SJCRH30 (cell line): Measurements from ENCODE around the gene DYSF. TPM values are rescaled to one million over a fixed set of nuclear protein-coding genes. Genes with fewer than 3 reads are reported as not detected.

Experiments
- DNase-seq, 2 experiments: peaks; one replicate each; pipeline ENCODE4 v3.0.0-alpha.2; 2015 to 2020
- H3K27ac ChIP-seq: fragments of 250-450 bp; sonication (Bioruptor Pico); 2 replicates; pipeline ENCODE4 v1.5.1; 2020; ENCODE audit warnings: mild to moderate bottlenecking, moderate library complexity
- H3K27me3 ChIP-seq: fragments of 250-450 bp; sonication (Bioruptor Pico); 2 replicates; pipeline ENCODE4 v1.5.1; 2020; ENCODE audit warnings: mild to moderate bottlenecking, moderate library complexity
- H3K36me3 ChIP-seq: fragments of 250-450 bp; sonication (Bioruptor Pico); 2 replicates; pipeline ENCODE4 v1.5.1; 2020; ENCODE audit warnings: mild to moderate bottlenecking, moderate library complexity
- H3K4me1 ChIP-seq: fragments of 250-450 bp; sonication (Bioruptor Pico); 2 replicates; pipeline ENCODE4 v1.5.1; 2020; ENCODE audit warnings: mild to moderate bottlenecking, moderate library complexity
- H3K4me3 ChIP-seq: fragments of 250-450 bp; sonication (Bioruptor Pico); 2 replicates; pipeline ENCODE4 v1.5.1; 2020; ENCODE audit warnings: mild to moderate bottlenecking, moderate library complexity
- H3K9me3 ChIP-seq: fragments of 250-450 bp; sonication (Bioruptor Pico); replicated peaks from 2 replicates; pipeline ENCODE4 v1.5.1; 2020; ENCODE audit warnings: mild to moderate bottlenecking, moderate library complexity
- total RNA-seq: library from RNA; depleted of rRNA; stranded (reverse); fragments of >200 nt; shearing (Covaris generic); gene quantifications from 2 replicates; pipeline ENCODE4 v1.2.3, GENCODE V29; 2014

DYSF gene
- total RNA-seq, 1 experiment from 2014 or later, result 15.2 TPM

GRCh38 chr2:71669058-71669456 is 215.7 kb downstream of the DYSF start:
- H3K27me3 ChIP-seq, result no peaks in the 10 kb centered on the region
- no peaks in the 10 kb centered on the region for H3K4me1 ChIP-seq
- DNase-seq, result no peak
- H3K36me3 ChIP-seq, result peaks cover 8% of the 10 kb centered on the region
- no peak overlapping the region for H3K27ac ChIP-seq
- no peaks in the 10 kb centered on the region for H3K9me3 ChIP-seq
- no peak overlapping the region for H3K4me3 ChIP-seq

GRCh38 chr2:71669628-71670429 is 216.5 kb downstream of the DYSF start:
- Histone ChIP-seq H3K36me3 (peaks cover 3% of the 10 kb centered on the region), H3K4me3 (no peak overlapping the region), H3K27ac (no peak overlapping the region), H3K4me1 (no peaks in the 10 kb centered on the region), H3K27me3 (no peaks in the 10 kb centered on the region), H3K9me3 (no peaks in the 10 kb centered on the region)
- peak in 1 of 2 experiments; percentile 1 for DNase-seq

GRCh38 chr2:71670430-71670795 is 217.1 kb downstream of the DYSF start:
- no peak overlapping the region for H3K27ac ChIP-seq

DNA sequence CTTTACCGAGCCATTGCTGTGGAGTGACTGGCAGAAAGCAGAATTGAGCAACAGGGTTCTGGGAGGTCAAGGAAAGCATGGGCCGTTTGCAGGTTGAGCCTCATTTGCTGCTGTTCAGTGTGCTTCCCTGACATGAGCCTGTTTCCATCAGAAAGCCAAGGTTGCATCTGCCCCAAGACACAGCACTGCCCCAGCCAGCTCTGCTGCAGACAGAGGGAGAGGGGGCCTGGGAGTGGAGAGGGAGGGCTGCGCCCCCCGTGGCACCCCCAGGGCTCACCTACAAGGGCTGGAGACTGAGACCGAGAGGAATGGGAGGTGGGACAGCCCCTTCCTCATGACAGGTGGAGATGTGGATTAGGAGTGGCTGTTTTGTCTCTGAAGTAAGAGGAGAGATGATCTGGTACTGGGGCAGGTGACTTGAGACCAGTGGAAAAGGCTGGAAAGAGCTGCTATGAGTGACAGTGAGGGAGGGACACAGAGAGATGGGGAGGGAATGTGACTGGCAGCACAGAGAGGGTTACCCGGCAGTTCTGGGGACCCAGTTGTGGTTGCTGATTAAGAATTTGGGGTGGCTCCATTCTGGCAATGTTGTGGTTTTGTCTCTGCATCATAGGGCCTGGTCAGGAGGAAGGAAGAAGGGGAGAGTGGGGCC is 218.0 kb downstream of the DYSF start:
- Histone ChIP-seq H3K36me3 (no peaks in the 10 kb centered on the region), H3K27ac (no peak overlapping the region), H3K27me3 (no peaks in the 10 kb centered on the region), H3K9me3 (no peaks in the 10 kb centered on the region), H3K4me1 (no peaks in the 10 kb centered on the region), H3K4me3 (no peak overlapping the region)
- DNase-seq, result peak in 1 of 2 experiments; percentile 1

More at GRCh38 chr2:71670430-71670795, 217.1 kb downstream of the DYSF start:
- Histone ChIP-seq H3K36me3 (peaks cover under 1% of the 10 kb centered on the region), H3K27me3 (no peaks in the 10 kb centered on the region), H3K4me1 (no peaks in the 10 kb centered on the region), H3K4me3 (no peak overlapping the region), H3K9me3 (no peaks in the 10 kb centered on the region)
- no peak for DNase-seq

DNA sequence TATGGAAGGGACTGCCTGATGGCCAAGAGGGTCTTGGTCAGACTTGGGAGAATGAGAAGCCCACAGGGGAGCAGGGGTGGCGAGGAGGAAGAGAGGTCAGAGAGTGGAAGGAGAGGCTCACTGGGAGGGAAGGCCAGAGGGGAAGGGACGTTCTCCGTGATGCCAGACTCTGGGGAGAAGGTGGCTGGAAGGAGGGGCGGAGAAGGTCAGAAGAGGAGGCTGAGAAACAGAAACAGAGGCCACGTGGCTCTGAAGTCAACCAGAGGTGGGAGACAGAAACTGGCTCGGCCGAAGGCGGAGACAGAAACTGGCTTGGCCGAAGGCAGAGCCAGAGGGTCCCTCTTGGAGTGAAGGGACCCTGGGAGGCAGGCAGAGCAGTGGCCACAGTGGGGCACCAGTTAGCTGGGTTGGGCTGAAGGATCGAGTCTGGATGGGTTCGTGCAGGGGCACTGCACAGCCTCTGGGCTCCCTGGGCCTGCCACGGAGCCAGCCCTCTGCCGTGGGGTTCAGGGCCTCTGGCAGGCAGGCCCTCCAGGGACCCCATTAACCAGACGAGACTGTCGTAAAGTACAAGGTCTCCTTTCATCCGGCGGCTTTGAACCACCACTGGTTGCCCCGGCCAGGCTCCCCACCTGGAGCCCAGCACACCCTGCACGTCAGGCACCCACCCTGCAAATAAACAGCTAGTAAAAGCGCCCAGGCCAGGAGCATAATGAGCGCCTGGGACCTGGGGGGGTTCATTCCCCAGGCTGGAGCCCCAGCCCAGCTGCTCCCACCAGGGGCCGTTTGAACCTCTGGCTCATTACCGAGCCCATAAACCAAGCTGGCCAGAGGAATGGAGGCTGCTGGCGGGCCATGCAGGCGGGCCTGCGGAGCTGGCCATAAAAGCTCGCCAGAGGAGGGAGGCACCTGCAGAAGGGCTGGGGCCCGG is 218.8 kb downstream of the DYSF start:
- Histone ChIP-seq H3K36me3 (no peaks in the 10 kb centered on the region), H3K4me3 (no peak overlapping the region), H3K9me3 (no peaks in the 10 kb centered on the region), H3K27ac (no peak overlapping the region), H3K27me3 (no peaks in the 10 kb centered on the region), H3K4me1 (no peaks in the 10 kb centered on the region)
- peak; percentile 4 to 34 for DNase-seq

DNA sequence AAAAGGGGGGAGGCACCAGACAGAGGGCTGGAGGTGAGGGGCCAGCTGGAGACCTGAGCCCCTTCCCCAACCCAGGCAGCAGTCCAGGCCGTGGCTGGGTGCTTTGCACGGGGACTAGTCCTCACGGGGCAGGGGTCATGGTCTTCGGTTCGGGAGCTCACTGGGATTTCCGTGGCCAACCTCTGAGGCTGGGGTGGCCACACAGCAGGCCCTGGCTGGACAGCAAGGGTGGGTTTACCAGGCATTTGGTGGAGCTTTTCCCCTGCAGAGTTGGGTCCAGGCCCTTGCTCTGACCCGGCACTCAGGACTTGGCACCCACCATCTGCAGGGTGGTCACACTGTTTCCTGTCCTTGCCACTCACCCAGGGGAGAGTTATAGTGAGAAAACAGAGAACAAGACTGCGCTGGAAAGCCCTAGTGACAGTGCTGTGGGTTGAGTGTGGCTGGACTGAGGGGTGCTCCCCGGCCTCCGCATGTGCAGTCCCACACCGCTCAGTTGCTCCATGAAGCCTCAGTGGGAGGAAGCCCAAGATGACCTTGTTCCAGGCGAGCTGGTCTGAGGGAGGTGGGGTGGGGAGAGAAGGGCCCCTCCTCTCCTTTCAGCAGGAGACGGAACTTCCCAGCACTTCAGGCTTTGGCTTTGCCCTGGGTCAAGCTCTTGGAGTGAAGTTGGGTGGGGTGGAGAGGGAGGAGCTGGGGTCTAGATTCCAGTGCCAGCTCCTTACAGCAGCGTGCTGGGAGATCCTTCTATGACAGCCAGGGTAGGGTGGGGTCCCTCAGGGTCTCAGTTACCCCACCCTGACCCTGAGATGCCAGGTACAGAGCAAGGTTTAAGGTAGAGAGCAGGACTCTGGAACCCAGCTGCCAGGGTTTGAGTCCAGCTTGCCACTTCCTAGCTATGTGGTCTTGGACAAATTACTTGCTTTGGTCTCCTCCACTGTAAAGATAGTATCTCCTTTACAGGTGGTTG is 219.8 kb downstream of the DYSF start:
- no peak overlapping the region for H3K4me3 ChIP-seq
- DNase-seq, result peak in 1 of 2 experiments; percentile 1

DNA sequence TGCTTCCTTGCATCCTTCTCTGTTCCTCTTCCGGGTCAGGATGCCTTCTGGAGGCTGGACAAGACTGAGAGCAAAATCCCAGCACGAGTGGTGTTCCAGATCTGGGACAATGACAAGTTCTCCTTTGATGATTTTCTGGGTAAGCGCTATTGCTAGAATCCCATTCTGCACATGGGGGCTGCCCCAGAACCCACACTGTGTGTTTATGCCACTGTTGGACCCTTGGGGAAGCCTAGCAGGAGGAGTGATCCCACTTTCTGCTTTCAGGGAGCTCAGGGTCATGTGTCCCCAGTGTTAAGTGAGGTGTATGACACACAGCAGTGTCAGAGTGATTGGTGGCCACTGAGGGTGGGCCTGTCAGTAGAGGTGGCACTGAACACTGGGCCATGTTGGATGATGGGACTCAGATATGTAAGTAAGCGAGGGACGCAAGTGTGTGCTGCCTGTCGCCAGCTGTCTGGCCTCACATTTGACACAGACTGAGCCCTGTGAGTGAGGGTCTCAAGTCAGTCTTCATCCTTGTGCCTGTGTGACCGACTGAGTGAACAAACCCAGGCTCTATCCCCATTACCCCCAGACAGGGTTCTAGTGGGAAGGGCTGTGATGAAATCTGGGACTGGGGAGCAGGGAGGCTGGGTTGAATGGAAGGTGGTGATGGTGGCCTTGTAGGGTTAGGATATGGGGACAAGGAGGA is 220.9 kb downstream of the DYSF start:
- Histone ChIP-seq H3K27ac (no peak overlapping the region), H3K27me3 (no peaks in the 10 kb centered on the region), H3K36me3 (no peaks in the 10 kb centered on the region), H3K4me3 (no peak overlapping the region), H3K9me3 (no peaks in the 10 kb centered on the region), H3K4me1 (no peaks in the 10 kb centered on the region; the same call in 1 of the 2 replicates)
- DNase-seq, result no peak

More for the DNA sequence above, 219.8 kb downstream of the DYSF start:
- no peaks in the 10 kb centered on the region for H3K9me3 ChIP-seq
- H3K36me3 ChIP-seq, result no peaks in the 10 kb centered on the region
- no peak overlapping the region for H3K27ac ChIP-seq
- no peaks in the 10 kb centered on the region for H3K27me3 ChIP-seq
- no peaks in the 10 kb centered on the region for H3K4me1 ChIP-seq

- H3K4me3 ChIP-seq, result no peak overlapping the region
- no peak overlapping the region for H3K27ac ChIP-seq
- DNase-seq, result peak in 1 of 2 experiments; percentile 3
- H3K36me3 ChIP-seq, result no peaks in the 10 kb centered on the region
- H3K9me3 ChIP-seq, result no peaks in the 10 kb centered on the region
- no peaks in the 10 kb centered on the region for H3K27me3 ChIP-seq
- peaks cover 3% of the 10 kb centered on the region; the same call in 1 of the 2 replicates for H3K4me1 ChIP-seq
Measured at GRCh38 chr2:71675296-71675695, 221.9 kb downstream of the DYSF start.

GRCh38 chr2:71678874-71679273 is 225.5 kb downstream of the DYSF start:
- H3K9me3 ChIP-seq, result no peaks in the 10 kb centered on the region
- no peak for DNase-seq
- no peak overlapping the region for H3K27ac ChIP-seq
- H3K4me1 ChIP-seq, result peaks cover 3% of the 10 kb centered on the region; the same call in 1 of the 2 replicates
- no peak overlapping the region for H3K4me3 ChIP-seq
- no peaks in the 10 kb centered on the region for H3K27me3 ChIP-seq
- H3K36me3 ChIP-seq, result peaks cover 4% of the 10 kb centered on the region; the same call in 1 of the 2 replicates

GRCh38 chr2:71679491-71679890 is 226.1 kb downstream of the DYSF start:
- H3K27ac ChIP-seq, result no peak overlapping the region
- peak; percentile 37 to 68 for DNase-seq
- no peaks in the 10 kb centered on the region for H3K27me3 ChIP-seq
- no peak overlapping the region for H3K4me3 ChIP-seq
- H3K4me1 ChIP-seq, result peaks cover 3% of the 10 kb centered on the region; the same call in 1 of the 2 replicates
- no peaks in the 10 kb centered on the region for H3K9me3 ChIP-seq
- peaks cover 7% of the 10 kb centered on the region; the same call in 1 of the 2 replicates for H3K36me3 ChIP-seq

DNA sequence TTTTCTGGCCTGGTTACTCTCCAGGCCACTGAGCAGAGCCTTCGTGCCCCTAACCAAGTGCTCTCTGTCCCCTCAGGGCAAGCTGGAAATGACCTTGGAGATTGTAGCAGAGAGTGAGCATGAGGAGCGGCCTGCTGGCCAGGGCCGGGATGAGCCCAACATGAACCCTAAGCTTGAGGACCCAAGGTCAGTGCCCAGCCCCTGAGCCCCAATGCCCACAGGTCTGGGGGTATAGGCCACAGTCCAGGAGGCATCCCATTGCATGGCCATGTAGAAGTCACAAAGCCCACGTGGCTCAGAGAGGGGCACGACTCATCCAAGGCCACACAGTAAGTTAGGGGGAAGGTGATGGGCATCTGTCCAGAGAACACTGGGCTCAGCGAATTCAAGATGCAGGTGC is 227.6 kb downstream of the DYSF start:
- DNase-seq, result no peak
- H3K27me3 ChIP-seq, result no peaks in the 10 kb centered on the region
- H3K36me3 ChIP-seq, result peaks cover 8% of the 10 kb centered on the region; the same call in 1 of the 2 replicates
- H3K4me3 ChIP-seq, result no peak overlapping the region
- peaks cover 3% of the 10 kb centered on the region; the same call in 1 of the 2 replicates for H3K4me1 ChIP-seq
- H3K27ac ChIP-seq, result no peak overlapping the region
- no peaks in the 10 kb centered on the region for H3K9me3 ChIP-seq

- peaks cover 3% of the 10 kb centered on the region; the same call in 1 of the 2 replicates for H3K4me1 ChIP-seq
- H3K36me3 ChIP-seq, result peaks cover 8% of the 10 kb centered on the region; the same call in 1 of the 2 replicates
- H3K4me3 ChIP-seq, result no peak overlapping the region
- H3K27me3 ChIP-seq, result no peaks in the 10 kb centered on the region
- no peak overlapping the region for H3K27ac ChIP-seq
- no peak for DNase-seq
- no peaks in the 10 kb centered on the region for H3K9me3 ChIP-seq
Measured at GRCh38 chr2:71681626-71682025, 228.3 kb downstream of the DYSF start.

- no peaks in the 10 kb centered on the region for H3K27me3 ChIP-seq
- no peak for DNase-seq
- H3K36me3 ChIP-seq, result peaks cover 8% of the 10 kb centered on the region; the same call in 1 of the 2 replicates
- H3K27ac ChIP-seq, result no peak overlapping the region
- H3K4me1 ChIP-seq, result peaks cover 3% of the 10 kb centered on the region; the same call in 1 of the 2 replicates
- H3K4me3 ChIP-seq, result no peak overlapping the region
- H3K9me3 ChIP-seq, result no peaks in the 10 kb centered on the region
Measured at GRCh38 chr2:71682341-71682740, 229.0 kb downstream of the DYSF start.
